Measurements from ENCODE around the gene RMDN2.
"Not testable (repeated sequence)": the region's sequence is repeated elsewhere in the genome, so short reads cannot be mapped to it uniquely, and the experiment has no call there.

RMDN2 gene

GRCh38 chr2:37997629-37998028 lies 72.5 kb downstream of the RMDN2 start:
- no peak for DNase-seq

- DNase-seq = no peak
These were observed 75.6 kb downstream of the RMDN2 start for GRCh38 chr2:38000485-38001222.

- DNase-seq = not testable (repeated sequence)
These were observed 85.1 kb downstream of the RMDN2 start for GRCh38 chr2:38010187-38010586.

GRCh38 chr2:38010995-38011394 lies 85.9 kb downstream of the RMDN2 start:
- DNase-seq = no peak

GRCh38 chr2:38013158-38013752 lies 88.2 kb downstream of the RMDN2 start:
- DNase-seq = peak; percentile 73

GRCh38 chr2:38016219-38016618 lies 91.1 kb downstream of the RMDN2 start:
- peak; percentile 2 for DNase-seq

GRCh38 chr2:38017836-38018235 lies 92.7 kb downstream of the RMDN2 start:
- no peak for DNase-seq

GRCh38 chr2:38020359-38021069 lies 95.4 kb downstream of the RMDN2 start:
- not testable (repeated sequence) for DNase-seq

- no peak for DNase-seq
These were observed 96.5 kb downstream of the RMDN2 start for GRCh38 chr2:38021589-38021988.

GRCh38 chr2:38026846-38027245 lies 101.8 kb downstream of the RMDN2 start:
- DNase-seq = no peak

- no peak for DNase-seq
These were observed 103.7 kb downstream of the RMDN2 start for GRCh38 chr2:38028829-38029228.

GRCh38 chr2:38029512-38029911 lies 104.4 kb downstream of the RMDN2 start:
- no peak for DNase-seq

- no peak for DNase-seq
These were observed 105.7 kb downstream of the RMDN2 start for GRCh38 chr2:38030635-38031355.

- DNase-seq = no peak
These were observed 107.9 kb downstream of the RMDN2 start for GRCh38 chr2:38032946-38033345.

GRCh38 chr2:38033646-38034045 lies 108.6 kb downstream of the RMDN2 start:
- DNase-seq = no peak

GRCh38 chr2:38035968-38036367 lies 110.9 kb downstream of the RMDN2 start:
- no peak for DNase-seq

GRCh38 chr2:38037325-38037724 lies 112.2 kb downstream of the RMDN2 start:
- no peak for DNase-seq

- no peak for DNase-seq
These were observed 112.9 kb downstream of the RMDN2 start for GRCh38 chr2:38037757-38038621.

GRCh38 chr2:38038682-38039081 lies 113.6 kb downstream of the RMDN2 start:
- DNase-seq = no peak

GRCh38 chr2:38039121-38039910 lies 114.2 kb downstream of the RMDN2 start:
- DNase-seq = peak; percentile 19

- no peak for DNase-seq
These were observed 120.7 kb downstream of the RMDN2 start for GRCh38 chr2:38045811-38046210.

GRCh38 chr2:38056216-38056615 lies 131.1 kb downstream of the RMDN2 start:
- no peak for DNase-seq
